ENCODE results near the gene ZNF225. TPM values are rescaled to one million over a fixed set of nuclear protein-coding genes. Genes with fewer than 3 reads are reported as not detected.
"Not testable (repeated sequence)": the region's sequence is repeated elsewhere in the genome, so short reads cannot be mapped to it uniquely, and the experiment has no call there.

The ZNF225 gene
- total RNA-seq, 4 donors from 2014 or later = 4.0 to 8.3 (median 6.3) TPM

DNA sequence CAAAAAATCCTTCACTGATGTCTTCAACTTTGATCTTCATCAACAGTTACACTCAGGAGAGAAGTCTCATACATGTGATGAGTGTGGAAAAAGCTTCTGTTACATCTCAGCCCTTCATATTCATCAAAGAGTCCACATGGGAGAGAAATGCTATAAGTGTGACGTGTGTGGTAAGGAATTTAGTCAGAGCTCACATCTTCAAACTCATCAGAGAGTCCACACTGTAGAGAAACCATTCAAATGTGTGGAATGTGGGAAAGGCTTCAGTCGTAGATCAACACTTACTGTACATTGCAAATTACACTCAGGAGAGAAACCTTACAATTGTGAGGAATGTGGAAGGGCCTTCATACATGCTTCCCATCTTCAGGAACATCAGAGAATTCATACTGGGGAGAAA, 43.3 kb downstream of the ZNF225 start:
- intact Hi-C loops (cut with DNase I) = no loop called here
- Histone ChIP-seq H3K27ac (no peak overlapping the region), H3K27me3 (no peaks in the 10 kb centered on the region), H3K4me1 (no peaks in the 10 kb centered on the region), H3K9me3 (peaks cover 6% of the 10 kb centered on the region), H3K36me3 (peaks cover 50 to 56% of the 10 kb centered on the region in 2 donors), H3K4me3 (replicated peaks in 1 of 3) (no peak overlapping the region)
- no peak for DNase-seq
- WGBS, 2 donors = 94 to 100% methylated on average over 2 of the region's 2 CpGs
- TF ChIP-seq, protein P1, sequence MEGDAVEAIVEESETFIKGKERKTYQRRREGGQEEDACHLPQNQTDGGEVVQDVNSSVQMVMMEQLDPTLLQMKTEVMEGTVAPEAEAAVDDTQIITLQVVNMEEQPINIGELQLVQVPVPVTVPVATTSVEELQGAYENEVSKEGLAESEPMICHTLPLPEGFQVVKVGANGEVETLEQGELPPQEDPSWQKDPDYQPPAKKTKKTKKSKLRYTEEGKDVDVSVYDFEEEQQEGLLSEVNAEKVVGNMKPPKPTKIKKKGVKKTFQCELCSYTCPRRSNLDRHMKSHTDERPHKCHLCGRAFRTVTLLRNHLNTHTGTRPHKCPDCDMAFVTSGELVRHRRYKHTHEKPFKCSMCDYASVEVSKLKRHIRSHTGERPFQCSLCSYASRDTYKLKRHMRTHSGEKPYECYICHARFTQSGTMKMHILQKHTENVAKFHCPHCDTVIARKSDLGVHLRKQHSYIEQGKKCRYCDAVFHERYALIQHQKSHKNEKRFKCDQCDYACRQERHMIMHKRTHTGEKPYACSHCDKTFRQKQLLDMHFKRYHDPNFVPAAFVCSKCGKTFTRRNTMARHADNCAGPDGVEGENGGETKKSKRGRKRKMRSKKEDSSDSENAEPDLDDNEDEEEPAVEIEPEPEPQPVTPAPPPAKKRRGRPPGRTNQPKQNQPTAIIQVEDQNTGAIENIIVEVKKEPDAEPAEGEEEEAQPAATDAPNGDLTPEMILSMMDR (IDR thresholded peaks at IDR 0.05) = no peak
- no peak for TF ChIP-seq POLR2A (IDR thresholded peaks at IDR 0.05)

GRCh38 chr19:44163789-44164188, 50.6 kb downstream of the ZNF225 start:
- no peak for DNase-seq
- WGBS, 2 donors = 91 to 96% methylated on average over 2 of the region's 2 CpGs
- Histone ChIP-seq H3K27ac (no peak overlapping the region), H3K4me1 (peaks cover 8 to 11% of the 10 kb centered on the region in 2 donors), H3K27me3 (no peaks in the 10 kb centered on the region), H3K4me3 (replicated peaks in 1 of 3) (no peak overlapping the region), H3K36me3 (peaks cover 0 to 8% of the 10 kb centered on the region in 2 donors), H3K9me3 (no peaks in the 10 kb centered on the region)
- intact Hi-C loops (cut with DNase I) = loop anchor here (10.0 kb wide), 1 partner anchor 49 kb away; the partner anchor contains the start of gene ZNF225
- TF ChIP-seq POLR2A (IDR thresholded peaks at IDR 0.05) = no peak
- TF ChIP-seq, protein P1 (IDR thresholded peaks at IDR 0.05) = no peak

GRCh38 chr19:44164327-44164672, 51.1 kb downstream of the ZNF225 start:
- H3K36me3 ChIP-seq = peaks cover 3 to 11% of the 10 kb centered on the region in 2 donors
- TF ChIP-seq POLR2A (IDR thresholded peaks at IDR 0.05) = no peak
- no peaks in the 10 kb centered on the region for H3K27me3 ChIP-seq
- peaks cover 8 to 11% of the 10 kb centered on the region in 2 donors for H3K4me1 ChIP-seq
- WGBS, 2 donors = 64 to 65% methylated on average over 3 of the region's 3 CpGs
- peak overlapping the region in 2 of 3 donors; percentile 7 to 27 for H3K27ac ChIP-seq
- DNase-seq = no peak
- intact Hi-C loops (cut with DNase I) = loop anchor here (10.0 kb wide), 1 partner anchor 49 kb away; the partner anchor contains the start of gene ZNF225
- H3K4me3 ChIP-seq (replicated peaks in 1 of 3) = peak overlapping the region in 1 of 3 donors; percentile 69
- H3K9me3 ChIP-seq = no peaks in the 10 kb centered on the region

DNA sequence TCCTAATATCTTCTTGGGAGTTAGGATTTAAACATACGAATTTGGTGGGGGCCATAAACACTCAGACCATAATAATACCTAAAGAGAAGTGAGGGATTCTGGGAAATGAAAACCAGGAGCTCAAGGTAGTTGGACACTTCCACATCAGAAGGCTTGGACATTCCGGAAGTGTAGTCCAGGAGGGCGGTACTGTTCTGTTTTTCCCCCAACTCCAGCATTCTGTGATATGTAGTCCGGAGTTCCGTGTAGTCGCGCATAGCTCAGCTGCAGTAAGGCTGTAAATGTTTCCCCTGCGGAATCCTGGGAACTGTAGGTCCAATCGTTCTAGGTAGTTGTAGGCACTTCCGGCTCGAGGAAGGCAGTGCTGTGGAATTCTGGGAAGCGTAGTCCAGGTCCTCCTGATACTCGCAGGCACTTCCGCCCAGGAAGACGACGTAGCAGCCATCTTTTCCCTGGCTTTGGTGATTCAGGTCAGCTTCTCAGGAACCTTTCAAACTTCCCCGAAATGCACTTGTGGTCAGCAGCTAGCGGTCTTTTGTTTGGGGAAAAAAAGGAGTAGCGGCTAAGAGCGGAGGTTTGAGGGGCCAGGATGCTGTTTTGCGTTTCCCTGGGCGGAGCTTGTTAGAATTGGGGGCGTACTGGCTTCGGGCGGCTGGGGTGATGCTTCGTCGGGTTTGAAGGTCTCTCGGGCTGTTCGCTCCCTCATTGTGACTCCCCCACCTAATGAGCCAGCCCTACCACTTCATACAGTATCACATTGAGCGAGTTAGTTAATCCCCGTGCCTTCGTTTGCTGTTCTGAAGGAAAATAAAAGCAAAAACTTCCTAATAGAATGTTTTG, 51.7 kb downstream of the ZNF225 start, which contains the start of gene ZNF226:
Gene ZNF226 (plus strand): TSS at position 428 of the 840 bp plus-strand sequence. CDS start 4,981 bp downstream, outside the sequence.
- peak; percentile 91 to 93 for DNase-seq
- Histone ChIP-seq H3K36me3 (peaks cover 9 to 15% of the 10 kb centered on the region in 2 donors), H3K4me1 (peaks cover 8 to 11% of the 10 kb centered on the region in 2 donors), H3K27me3 (no peaks in the 10 kb centered on the region), H3K9me3 (no peaks in the 10 kb centered on the region), H3K27ac (peak within 1 kb of the TSS; percentile 66 to 83 (median 79)), H3K4me3 (replicated peaks in 1 of 3) (peak within 1 kb of the TSS; percentile 44 to 98 (median 69))
- WGBS, 2 donors = 0 to 1% methylated on average over 29 to 32 of the region's 32 CpGs
- intact Hi-C loops (cut with DNase I) = loop anchor here (10.0 kb wide), 1 partner anchor 50 kb away; the partner anchor contains the start of gene ZNF225
- TF ChIP-seq, protein P1 (IDR thresholded peaks at IDR 0.05) = no peak
- TF ChIP-seq POLR2A (IDR thresholded peaks at IDR 0.05) = peak in 1 of 2 donors; percentile 53

GRCh38 chr19:44170660-44171059, 57.5 kb downstream of the ZNF225 start:
- H3K27ac ChIP-seq; H3K4me3 ChIP-seq (replicated peaks in 1 of 3); H3K27me3 ChIP-seq; DNase-seq; H3K9me3 ChIP-seq; intact Hi-C loops (cut with DNase I); H3K4me1 ChIP-seq: not testable (repeated sequence)
- 96 to 97% methylated on average over 6 of the region's 6 CpGs for WGBS, 2 donors
- peaks cover 67 to 71% of the 10 kb centered on the region in 2 donors for H3K36me3 ChIP-seq

DNA sequence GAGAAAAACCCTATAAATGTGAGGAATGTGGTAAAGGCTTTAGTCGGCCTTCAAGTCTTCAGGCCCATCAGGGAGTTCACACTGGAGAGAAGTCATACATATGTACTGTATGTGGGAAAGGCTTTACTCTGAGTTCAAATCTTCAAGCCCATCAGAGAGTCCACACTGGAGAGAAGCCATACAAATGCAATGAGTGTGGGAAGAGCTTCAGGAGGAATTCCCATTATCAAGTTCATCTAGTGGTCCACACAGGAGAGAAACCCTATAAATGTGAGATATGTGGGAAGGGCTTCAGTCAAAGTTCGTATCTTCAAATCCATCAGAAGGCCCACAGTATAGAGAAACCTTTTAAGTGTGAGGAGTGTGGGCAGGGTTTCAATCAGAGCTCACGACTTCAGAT, 63.4 kb downstream of the ZNF225 start:
- no peak for DNase-seq
- no peaks in the 10 kb centered on the region for H3K9me3 ChIP-seq
- H3K4me1 ChIP-seq = no peaks in the 10 kb centered on the region
- WGBS, 2 donors = 94 to 97% methylated on average over 3 of the region's 3 CpGs
- H3K4me3 ChIP-seq (replicated peaks in 1 of 3) = no peak overlapping the region
- no peak overlapping the region for H3K27ac ChIP-seq
- no peak for TF ChIP-seq POLR2A (IDR thresholded peaks at IDR 0.05)
- TF ChIP-seq, protein P1 (IDR thresholded peaks at IDR 0.05) = no peak
- intact Hi-C loops (cut with DNase I) = no loop called here
- peaks cover 53 to 54% of the 10 kb centered on the region in 2 donors for H3K36me3 ChIP-seq
- H3K27me3 ChIP-seq = no peaks in the 10 kb centered on the region
